D721Med (cell line): Measurements from ENCODE around the gene KCNJ3.

Experiments used
- DNase-seq: peaks from one replicate; pipeline ENCODE4 v3.0.0; 2011; ENCODE audit warnings: low spot score; ENCODE audit not compliant: insufficient read length
- FAIRE-seq: peaks from 2 replicates; lab custom pipeline; 2011; peaks lifted over from hg19 to GRCh38; lab: Jason Lieb, UNC
- TF ChIP-seq, protein P1 (sequence below): IDR thresholded peaks from 2 replicates; pipeline ENCODE4 v1.5.1; 2012; ENCODE audit warnings: mild to moderate bottlenecking, control low read depth; ENCODE audit not compliant: insufficient read depth; ENCODE audit errors: missing control alignments

The KCNJ3 gene

DNA sequence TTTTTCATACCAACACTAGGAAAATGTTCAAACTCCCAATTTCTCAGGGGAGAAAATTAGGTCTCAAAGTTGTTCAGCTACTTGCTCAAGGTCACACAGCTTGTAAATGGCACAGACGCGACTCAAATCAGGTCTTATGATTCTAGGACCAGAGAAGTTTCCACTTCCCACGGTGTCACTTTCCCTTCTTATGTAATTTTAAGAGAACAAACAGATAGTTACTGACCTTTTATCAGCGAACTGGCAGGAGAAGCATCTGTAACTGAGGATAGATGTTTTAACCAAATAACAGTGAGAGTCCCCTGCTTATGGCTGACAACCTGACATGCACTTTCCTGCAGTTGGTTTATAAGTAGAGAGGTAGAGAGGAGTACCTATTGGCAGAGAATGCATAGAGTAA is 2.1 kb upstream of the KCNJ3 start:
- DNase-seq (no peak), FAIRE-seq (no peak)
- TF ChIP-seq, protein P1, sequence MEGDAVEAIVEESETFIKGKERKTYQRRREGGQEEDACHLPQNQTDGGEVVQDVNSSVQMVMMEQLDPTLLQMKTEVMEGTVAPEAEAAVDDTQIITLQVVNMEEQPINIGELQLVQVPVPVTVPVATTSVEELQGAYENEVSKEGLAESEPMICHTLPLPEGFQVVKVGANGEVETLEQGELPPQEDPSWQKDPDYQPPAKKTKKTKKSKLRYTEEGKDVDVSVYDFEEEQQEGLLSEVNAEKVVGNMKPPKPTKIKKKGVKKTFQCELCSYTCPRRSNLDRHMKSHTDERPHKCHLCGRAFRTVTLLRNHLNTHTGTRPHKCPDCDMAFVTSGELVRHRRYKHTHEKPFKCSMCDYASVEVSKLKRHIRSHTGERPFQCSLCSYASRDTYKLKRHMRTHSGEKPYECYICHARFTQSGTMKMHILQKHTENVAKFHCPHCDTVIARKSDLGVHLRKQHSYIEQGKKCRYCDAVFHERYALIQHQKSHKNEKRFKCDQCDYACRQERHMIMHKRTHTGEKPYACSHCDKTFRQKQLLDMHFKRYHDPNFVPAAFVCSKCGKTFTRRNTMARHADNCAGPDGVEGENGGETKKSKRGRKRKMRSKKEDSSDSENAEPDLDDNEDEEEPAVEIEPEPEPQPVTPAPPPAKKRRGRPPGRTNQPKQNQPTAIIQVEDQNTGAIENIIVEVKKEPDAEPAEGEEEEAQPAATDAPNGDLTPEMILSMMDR: no peak

DNA sequence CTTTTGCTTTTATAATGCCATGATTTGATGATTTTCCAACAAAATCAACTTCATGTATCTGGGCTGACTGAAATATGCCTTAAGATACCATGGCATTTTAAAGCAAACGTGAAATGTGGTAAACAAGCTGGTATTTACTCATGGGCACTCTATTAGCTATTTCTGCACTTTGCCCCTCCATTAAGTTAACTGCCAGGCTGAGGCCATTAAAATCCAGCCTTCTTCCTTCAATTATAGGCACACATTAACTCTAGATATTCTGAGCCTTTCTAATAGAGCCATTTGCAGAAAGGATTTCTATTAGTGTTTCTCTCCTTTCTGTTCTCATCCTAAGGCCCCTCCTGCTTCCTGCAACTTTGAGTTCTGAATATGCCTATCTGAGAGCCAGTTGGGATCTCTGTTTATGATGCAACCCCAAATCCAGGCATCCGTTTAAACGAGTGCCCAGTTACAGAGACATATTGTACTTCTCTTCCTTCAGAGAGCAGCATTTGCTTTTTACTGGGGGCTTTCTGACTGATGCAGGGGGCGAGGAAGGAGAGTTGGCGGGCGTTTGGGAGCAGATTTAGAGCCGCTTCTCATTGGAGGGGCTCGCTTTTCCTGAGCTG is 1.6 kb upstream of the KCNJ3 start:
- FAIRE-seq (no peak), DNase-seq (no peak)
- TF ChIP-seq, protein P1: no peak

DNA sequence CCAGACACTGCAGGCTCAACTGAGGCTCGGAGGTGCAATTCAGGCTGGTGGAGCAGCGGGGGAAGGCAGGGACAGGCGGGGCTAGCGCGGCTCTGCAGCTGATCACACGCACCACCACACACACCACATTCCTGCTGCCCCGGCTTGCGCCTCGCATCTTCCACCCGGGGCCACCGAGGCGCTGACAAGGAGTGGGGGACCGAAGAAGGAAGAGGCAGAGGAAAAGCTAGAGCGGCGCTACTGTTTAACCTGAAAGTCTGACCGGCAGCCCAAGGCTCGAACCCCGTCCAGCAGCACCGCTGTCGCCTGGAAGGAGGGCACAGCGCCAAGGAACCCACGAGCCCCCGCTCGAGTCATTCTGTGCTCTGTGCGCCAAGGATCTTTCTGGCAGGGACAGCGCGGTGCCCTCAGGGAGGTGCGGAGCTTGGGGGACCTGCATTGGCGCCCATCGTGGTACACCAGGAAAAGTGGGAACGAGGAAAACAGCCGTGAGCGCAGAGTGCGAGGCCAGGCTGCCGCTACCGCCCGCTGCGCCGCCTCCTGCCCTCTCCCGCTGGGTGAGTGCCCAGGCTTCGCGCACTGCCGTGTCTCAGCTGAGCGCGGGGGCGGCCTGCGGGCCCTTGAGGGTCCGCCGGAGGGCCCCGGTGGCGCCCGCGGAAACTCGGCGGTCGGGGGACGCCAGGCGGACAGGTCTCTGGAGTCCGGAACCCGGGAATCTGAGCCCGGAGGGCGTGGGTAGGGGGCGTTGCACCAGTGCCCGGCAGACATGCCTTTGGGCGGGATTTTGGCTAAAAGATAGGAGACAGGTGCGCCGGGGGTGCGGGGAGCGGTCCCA is 860 bp upstream of the KCNJ3 start:
- DNase-seq (peak; percentile 16), FAIRE-seq (no peak)
- TF ChIP-seq, protein P1: no peak

DNA sequence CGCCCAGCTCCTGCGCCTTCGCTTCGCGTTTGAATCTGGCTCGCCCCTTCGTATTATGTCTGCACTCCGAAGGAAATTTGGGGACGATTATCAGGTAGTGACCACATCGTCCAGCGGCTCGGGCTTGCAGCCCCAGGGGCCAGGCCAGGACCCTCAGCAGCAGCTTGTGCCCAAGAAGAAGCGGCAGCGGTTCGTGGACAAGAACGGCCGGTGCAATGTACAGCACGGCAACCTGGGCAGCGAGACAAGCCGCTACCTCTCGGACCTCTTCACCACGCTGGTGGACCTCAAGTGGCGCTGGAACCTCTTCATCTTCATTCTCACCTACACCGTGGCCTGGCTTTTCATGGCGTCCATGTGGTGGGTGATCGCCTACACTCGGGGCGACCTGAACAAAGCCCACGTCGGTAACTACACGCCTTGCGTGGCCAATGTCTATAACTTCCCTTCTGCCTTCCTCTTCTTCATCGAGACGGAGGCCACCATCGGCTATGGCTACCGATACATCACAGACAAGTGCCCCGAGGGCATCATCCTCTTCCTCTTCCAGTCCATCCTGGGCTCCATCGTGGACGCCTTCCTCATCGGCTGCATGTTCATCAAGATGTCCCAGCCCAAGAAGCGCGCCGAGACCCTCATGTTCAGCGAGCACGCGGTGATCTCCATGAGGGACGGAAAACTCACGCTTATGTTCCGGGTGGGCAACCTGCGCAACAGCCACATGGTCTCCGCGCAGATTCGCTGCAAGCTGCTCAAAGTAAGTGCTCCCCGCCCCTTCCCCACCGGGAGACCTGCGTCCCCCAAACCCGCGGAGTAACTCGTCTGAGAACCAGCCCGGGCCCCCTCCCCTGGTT is 453 bp downstream of the KCNJ3 start:
- TF ChIP-seq, protein P1: no peak
- no peak for DNase-seq
- FAIRE-seq: no peak

DNA sequence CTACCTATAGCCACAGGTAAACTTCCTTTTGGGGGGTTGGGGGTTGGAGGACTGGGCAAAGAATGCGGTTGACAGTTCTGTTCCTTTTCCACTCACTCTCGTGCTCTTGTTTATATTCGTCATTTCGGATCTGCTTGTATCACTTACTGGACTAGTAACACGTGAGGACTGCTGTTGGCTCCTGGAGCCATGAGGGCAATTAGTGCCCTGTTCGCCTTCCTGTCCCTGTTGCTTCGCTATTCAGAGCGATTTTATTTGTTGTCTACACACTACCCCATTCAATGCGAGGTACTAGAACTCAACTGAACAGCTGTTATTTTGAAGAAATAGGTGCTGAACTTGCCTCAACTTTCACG is 1.1 kb downstream of the KCNJ3 start:
- TF ChIP-seq, protein P1: no peak
- no peak for DNase-seq
- FAIRE-seq: no peak

DNA sequence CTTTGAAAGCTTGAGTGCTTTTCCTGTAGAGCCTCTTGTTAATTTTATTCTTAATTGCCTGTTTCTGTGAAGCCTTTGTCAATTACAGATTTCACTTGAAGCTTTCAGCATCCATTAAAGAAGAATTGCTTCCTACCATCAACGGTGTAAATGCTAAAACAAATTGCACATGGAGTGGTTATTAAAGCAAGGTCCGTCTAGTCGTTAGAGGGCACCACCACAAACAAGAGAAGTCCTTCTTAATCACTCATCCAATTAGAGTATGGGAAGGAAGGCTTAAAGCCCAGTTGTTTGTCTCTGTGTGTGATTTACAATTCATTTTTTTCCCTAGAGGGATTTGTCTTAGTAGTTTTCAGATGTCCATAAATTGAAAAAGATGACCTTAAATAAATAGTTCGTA is 1.6 kb downstream of the KCNJ3 start:
- TF ChIP-seq, protein P1: no peak
- peak; percentile 29 for FAIRE-seq
- DNase-seq: no peak
